Fibroblast of the aortic adventitia (primary cell): ENCODE results near the gene DCST1. TPM values are rescaled to one million over a fixed set of nuclear protein-coding genes. Genes with fewer than 3 reads are reported as not detected.

Experiments used
- DNase-seq: peaks from one replicate; pipeline ENCODE4 v3.0.0-alpha.2; 2010; ENCODE audit warnings: low read depth
- H3K4me3 ChIP-seq: 2 replicates; pipeline ENCODE4 v1.5.1; 2011; ENCODE audit warnings: low read depth, mild to moderate bottlenecking, control low read depth, low read length, moderate library complexity
- total RNA-seq: library from RNA; depleted of rRNA; stranded (reverse); fragments of >200 nt; gene quantifications from 2 replicates; pipeline ENCODE4 v1.2.3, GENCODE V29; 2012; ENCODE audit warnings: low replicate concordance
- TF ChIP-seq, protein P1 (sequence below): IDR thresholded peaks from 2 replicates; pipeline ENCODE4 v1.5.1; 2011; ENCODE audit warnings: mild to moderate bottlenecking, low read length, control low read depth, inconsistent platforms; ENCODE audit not compliant: insufficient read depth

The DCST1 gene
- total RNA-seq, 1 donor: not detected

GRCh38 chr1:155010211-155010918 is 23.3 kb upstream of the DCST1 start:
- no peak for DNase-seq
- TF ChIP-seq, protein P1, sequence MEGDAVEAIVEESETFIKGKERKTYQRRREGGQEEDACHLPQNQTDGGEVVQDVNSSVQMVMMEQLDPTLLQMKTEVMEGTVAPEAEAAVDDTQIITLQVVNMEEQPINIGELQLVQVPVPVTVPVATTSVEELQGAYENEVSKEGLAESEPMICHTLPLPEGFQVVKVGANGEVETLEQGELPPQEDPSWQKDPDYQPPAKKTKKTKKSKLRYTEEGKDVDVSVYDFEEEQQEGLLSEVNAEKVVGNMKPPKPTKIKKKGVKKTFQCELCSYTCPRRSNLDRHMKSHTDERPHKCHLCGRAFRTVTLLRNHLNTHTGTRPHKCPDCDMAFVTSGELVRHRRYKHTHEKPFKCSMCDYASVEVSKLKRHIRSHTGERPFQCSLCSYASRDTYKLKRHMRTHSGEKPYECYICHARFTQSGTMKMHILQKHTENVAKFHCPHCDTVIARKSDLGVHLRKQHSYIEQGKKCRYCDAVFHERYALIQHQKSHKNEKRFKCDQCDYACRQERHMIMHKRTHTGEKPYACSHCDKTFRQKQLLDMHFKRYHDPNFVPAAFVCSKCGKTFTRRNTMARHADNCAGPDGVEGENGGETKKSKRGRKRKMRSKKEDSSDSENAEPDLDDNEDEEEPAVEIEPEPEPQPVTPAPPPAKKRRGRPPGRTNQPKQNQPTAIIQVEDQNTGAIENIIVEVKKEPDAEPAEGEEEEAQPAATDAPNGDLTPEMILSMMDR: no peak
- H3K4me3 ChIP-seq: no peak overlapping the region

DNA sequence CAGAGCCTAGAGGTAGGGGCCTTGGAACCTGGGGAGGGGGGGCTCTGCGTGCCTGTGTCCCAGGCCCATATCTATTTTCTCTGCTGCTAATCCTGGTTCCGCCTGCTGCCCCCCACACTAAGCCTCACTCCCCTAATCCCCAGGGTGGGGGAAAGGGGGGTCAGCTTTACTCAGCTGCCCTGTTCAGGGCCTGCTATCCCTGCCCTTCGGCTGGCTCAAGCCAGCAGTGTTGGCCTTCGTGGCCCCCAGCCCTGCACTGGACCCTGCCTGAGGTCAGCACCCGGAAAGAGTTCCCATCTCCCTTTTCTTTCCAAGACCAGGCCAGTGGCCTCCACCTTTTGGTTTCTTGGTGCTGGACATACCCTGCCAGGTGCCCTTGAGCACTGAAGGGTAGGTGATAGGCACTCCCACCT is 22.6 kb upstream of the DCST1 start:
- TF ChIP-seq, protein P1: no peak
- H3K4me3 ChIP-seq: no peak overlapping the region
- DNase-seq: no peak

- TF ChIP-seq, protein P1: no peak
- H3K4me3 ChIP-seq: no peak overlapping the region
- no peak for DNase-seq
Observed at GRCh38 chr1:155011437-155012025, 22.1 kb upstream of the DCST1 start.

DNA sequence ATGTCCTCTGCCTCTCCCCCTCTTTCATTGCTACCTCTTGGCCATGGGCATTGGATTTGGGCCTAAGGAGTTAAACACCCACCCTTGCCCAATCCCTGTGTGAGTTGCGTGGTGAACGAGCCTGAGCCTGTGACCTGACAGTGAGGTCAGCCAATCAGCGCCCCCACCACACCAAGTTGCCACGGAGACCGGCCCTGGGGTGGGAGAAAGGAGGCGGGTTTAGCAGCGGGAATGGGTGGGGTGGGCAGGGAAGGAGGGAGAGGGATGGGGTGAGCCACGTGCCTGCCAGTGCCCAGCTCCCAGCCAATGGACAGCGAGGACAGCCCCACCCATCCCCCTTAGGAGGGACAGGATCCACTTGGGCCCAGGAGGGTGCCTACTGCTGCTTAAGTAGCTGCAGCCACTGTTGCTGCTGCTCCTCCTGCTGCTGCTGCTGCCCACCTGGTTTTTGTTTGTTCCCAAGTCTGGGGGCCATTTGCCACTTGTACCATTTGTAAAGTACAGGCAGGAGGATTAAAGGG is 21.5 kb upstream of the DCST1 start:
- H3K4me3 ChIP-seq: no peak overlapping the region
- DNase-seq: peak; percentile 67
- TF ChIP-seq, protein P1: no peak

DNA sequence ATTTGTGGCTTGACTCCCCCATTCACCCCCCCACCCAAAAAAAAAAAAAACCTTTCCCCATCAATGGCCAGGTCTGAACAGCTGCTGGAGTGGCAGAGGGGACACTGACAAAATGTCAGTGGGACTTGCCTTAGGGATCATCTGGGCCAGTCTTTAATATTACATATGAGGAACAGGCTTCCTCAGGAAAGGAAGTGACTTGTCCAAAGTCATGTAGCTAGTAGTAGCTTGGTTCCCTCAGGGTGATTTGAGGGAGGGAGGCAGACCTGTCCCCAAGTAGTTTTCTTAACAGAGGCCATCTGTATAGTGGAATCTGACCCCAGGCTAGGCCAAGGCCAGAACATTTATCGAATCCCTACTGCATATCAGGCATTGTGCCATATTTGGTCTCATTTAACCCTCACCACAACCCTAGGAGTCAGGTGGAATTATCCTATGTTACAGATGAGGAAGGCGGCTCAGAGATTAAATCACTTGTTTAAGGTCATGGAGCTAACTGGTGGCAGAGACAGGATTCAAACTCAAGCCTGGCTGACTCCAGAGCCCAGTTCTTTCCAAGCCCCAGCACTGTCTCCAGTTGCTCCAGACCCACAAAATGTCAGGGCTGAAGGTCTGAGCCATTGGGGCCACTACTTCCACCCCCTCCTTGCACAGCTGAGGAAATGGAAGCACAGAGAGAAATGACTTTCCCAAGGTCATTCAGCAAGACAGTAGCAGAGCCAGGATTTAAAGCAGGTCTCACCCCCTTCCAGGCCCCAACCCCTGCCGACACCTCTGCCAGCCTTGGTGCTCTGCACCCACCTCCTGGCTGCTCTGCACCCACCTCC is 20.6 kb upstream of the DCST1 start:
- H3K4me3 ChIP-seq: no peak overlapping the region
- TF ChIP-seq, protein P1: no peak
- DNase-seq: no peak

DNA sequence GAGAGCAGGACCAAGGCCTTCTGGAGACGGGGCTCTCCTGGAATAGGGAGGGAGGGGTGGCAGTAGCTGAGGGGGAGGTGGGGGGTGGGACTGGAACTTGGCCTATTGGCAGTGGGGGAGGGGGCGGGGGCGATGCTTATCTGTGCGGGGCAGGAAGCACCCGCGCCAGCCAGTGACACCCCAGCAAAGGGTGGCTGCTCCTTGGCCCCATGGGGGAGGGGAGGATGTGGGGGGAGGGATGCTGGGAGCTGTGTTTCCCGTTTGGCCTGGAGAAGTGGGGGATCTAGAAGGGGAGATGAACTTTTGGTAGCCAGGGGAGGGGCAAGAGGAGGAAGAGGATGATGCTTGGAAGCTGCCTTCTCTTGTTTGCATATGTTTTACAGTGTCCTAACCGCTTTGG is 20.0 kb upstream of the DCST1 start:
- TF ChIP-seq, protein P1: no peak
- no peak overlapping the region for H3K4me3 ChIP-seq
- no peak for DNase-seq
